ENCODE results near the gene NR2C2.

NR2C2 gene

GRCh38 chr3:15043408-15044171 is 96.2 kb downstream of the NR2C2 start:
- no peak for DNase-seq (ENCODE audit: low read depth, low spot score)
- no peak for TF ChIP-seq CTCF (IDR thresholded peaks at IDR 0.05; ENCODE audit: low read depth, low read length)
- no peak overlapping the region for H3K4me3 ChIP-seq (ENCODE audit: low read depth, low read length)
- in situ Hi-C loops (cut with HindIII; ENCODE audit: low sequenced_read_pairs): no loop called here

DNA sequence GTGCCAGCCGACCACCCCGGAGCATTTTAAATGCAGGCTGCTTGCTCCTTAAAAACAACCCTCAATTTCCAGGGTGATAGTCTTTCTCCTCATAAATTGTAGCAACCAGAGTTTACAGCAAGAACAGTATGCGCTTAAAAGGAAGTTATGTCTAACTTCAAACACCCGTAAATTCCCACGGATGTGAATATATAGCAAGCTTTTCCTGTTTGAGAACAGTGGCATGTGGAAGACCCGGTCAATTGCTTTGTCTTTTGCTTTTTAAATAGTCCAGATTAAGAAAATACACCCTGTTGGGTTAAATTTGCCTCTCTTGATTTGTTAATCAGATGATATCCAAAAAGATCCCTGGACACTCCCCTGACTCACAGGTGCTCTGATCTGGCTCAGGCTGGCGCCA is 96.9 kb downstream of the NR2C2 start:
- H3K4me3 ChIP-seq (ENCODE audit: low read depth, low read length): no peak overlapping the region
- in situ Hi-C loops (cut with HindIII; ENCODE audit: low sequenced_read_pairs): no loop called here
- no peak for TF ChIP-seq CTCF (IDR thresholded peaks at IDR 0.05; ENCODE audit: low read depth, low read length)
- DNase-seq (ENCODE audit: low read depth, low spot score): no peak

- no peak for DNase-seq (ENCODE audit: low read depth, low spot score)
- in situ Hi-C loops (cut with HindIII; ENCODE audit: low sequenced_read_pairs): no loop called here
- TF ChIP-seq CTCF (IDR thresholded peaks at IDR 0.05; ENCODE audit: low read depth, low read length): no peak
- no peak overlapping the region for H3K4me3 ChIP-seq (ENCODE audit: low read depth, low read length)
These were observed 98.3 kb downstream of the NR2C2 start for GRCh38 chr3:15045667-15046066.

GRCh38 chr3:15049584-15049983 is 102.2 kb downstream of the NR2C2 start:
- no peak overlapping the region for H3K4me3 ChIP-seq (ENCODE audit: low read depth, low read length)
- in situ Hi-C loops (cut with HindIII; ENCODE audit: low sequenced_read_pairs): no loop called here
- no peak for TF ChIP-seq CTCF (IDR thresholded peaks at IDR 0.05; ENCODE audit: low read depth, low read length)
- DNase-seq (ENCODE audit: low read depth, low spot score): no peak

- no peak for TF ChIP-seq CTCF (IDR thresholded peaks at IDR 0.05; ENCODE audit: low read depth, low read length)
- H3K4me3 ChIP-seq (ENCODE audit: low read depth, low read length): no peak overlapping the region
- no peak for DNase-seq (ENCODE audit: low read depth, low spot score)
- in situ Hi-C loops (cut with HindIII; ENCODE audit: low sequenced_read_pairs): no loop called here
These were observed 103.2 kb downstream of the NR2C2 start for GRCh38 chr3:15050405-15051092.

GRCh38 chr3:15051531-15051930 is 104.1 kb downstream of the NR2C2 start:
- in situ Hi-C loops (cut with HindIII; ENCODE audit: low sequenced_read_pairs): no loop called here

More at GRCh38 chr3:15051531-15051930, 104.1 kb downstream of the NR2C2 start:
- no peak overlapping the region for H3K4me3 ChIP-seq (ENCODE audit: low read depth, low read length)
- peak; percentile 78 for TF ChIP-seq CTCF (IDR thresholded peaks at IDR 0.05; ENCODE audit: low read depth, low read length)
- peak; percentile 35 for DNase-seq (ENCODE audit: low read depth, low spot score)
